ENCODE measurements around the gene MIA3.

The MIA3 gene

DNA sequence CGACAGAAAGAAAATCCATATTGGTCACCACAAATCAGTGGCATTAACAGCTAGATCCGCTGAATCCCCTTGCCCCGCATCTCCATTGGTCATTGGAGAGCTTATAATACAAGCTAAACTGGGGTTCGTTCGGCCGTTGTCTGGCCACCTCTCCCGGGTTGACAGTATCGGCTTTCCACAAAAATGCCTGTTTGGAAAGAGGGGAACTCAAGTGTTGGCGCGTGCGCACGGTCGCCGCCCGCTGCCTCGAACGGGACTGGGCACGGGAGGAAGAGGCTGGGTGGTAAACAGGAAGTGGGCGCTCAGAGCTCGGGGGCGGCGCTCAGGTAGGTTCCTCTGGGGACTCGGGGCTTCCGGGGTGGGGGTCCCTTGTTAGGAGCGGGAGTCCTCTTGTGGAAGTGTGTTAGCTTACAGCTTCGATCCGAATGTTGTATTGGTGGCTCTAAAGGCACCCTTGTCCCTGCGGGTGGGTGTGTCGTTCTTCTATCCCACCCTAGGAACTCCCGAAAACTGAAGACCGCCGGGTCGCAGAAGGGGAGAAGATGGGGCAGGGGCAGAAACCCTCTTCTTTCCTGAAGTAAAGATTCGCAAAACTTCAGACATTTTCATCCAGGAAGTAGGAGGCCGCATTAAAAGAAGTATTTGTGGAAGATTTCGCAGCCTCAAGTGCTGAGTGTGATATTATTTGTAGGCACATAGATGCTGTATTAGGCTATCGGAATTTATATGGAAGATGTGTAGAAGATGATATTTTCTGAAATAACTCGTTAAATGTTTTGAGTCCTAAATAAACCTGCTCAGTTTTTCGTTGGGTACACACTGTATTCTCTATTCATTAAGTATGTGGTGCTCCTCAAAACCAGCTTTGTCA, 95.4 kb downstream of the MIA3 start:
- Histone ChIP-seq H3K9ac (ENCODE audit: low read depth, low read length) (peak overlapping the region; percentile 99), H3K27me3 (ENCODE audit: control insufficient read depth, insufficient read depth, low read length) (no peaks in the 10 kb centered on the region), H3K36me3 (ENCODE audit: control insufficient read depth, insufficient read depth, low read length) (no peaks in the 10 kb centered on the region)

DNA sequence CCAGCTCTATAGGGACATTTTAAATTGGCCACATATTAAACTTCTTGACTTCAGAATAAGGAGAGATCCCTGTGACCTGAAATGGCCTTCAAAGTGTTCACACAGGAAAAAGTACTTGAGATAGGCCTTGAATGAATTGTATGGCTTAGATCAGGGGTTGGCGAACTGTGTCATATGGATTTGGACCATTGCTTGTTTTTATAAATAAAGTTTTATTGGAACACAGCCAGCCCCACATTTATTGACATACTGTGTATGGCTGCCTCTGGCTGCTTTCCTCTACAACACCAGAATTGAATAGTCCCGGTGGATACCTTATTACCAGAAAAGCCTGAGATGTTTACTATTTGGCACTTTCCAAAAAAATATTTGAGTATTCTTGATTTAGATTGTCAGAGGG, 98.5 kb downstream of the MIA3 start:
- no peak overlapping the region for H3K9ac ChIP-seq (ENCODE audit: low read depth, low read length)
- H3K9me3 ChIP-seq (ENCODE audit: control insufficient read depth, insufficient read depth, low read length), result no peaks in the 10 kb centered on the region
- no peaks in the 10 kb centered on the region for H3K4me1 ChIP-seq (ENCODE audit: control insufficient read depth, insufficient read depth, low read length)
- H3K36me3 ChIP-seq (ENCODE audit: control insufficient read depth, insufficient read depth, low read length), result peaks cover 5% of the 10 kb centered on the region
- H3K4me3 ChIP-seq (ENCODE audit: low read depth, low read length), result no peak overlapping the region
- H3K27me3 ChIP-seq (ENCODE audit: control insufficient read depth, insufficient read depth, low read length), result no peaks in the 10 kb centered on the region

More for the DNA sequence above, 95.4 kb downstream of the MIA3 start:
- H3K4me3 ChIP-seq (ENCODE audit: low read depth, low read length), result peak overlapping the region; percentile 93
- no peaks in the 10 kb centered on the region for H3K9me3 ChIP-seq (ENCODE audit: control insufficient read depth, insufficient read depth, low read length)
- no peaks in the 10 kb centered on the region for H3K4me1 ChIP-seq (ENCODE audit: control insufficient read depth, insufficient read depth, low read length)
